ENCODE data around the gene ST3GAL4. TPM values are rescaled to one million over a fixed set of nuclear protein-coding genes. Genes with fewer than 3 reads are reported as not detected.

ST3GAL4 gene
- polyA plus RNA-seq, 2 of the 4 experiments (the other 2 are of a cell fraction) = 11.9 to 17.5 TPM

DNA sequence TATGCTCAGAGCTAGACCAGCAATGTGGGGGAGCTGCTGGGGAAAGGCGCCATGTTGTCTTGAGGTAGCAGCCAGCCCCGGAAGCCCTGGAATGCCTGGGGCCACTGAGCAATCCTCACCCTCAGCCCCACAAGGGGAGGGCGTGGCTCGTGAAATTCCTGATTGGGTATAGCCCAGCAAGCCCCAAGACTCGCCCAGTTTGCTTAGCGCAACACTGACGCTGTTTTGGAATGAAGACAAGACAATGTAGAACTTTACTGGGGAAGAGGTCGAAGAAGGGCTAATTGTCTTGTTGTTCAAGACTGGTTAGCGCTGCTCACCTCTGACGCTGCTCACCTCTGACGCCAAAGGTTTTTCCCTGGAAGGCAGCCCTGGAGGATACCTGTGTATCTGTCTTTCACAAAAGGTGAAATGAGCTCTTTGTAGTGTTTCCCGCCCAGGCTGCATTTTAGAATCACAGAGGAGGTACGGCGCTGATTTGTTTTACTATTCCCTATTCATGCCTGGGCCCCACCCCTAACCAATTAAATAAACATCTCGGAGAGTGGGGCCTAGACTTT lies 47.6 kb downstream of the ST3GAL4 start (continued):
- TF ChIP-seq RNF2 (IDR thresholded peaks at IDR 0.05; ENCODE audit: borderline replicate concordance, low read depth) = no peak
- TF ChIP-seq ZC3H11A (IDR thresholded peaks at IDR 0.05) = no peak
- TF ChIP-seq NR3C1 (IDR thresholded peaks at IDR 0.05) = no peak
- TF ChIP-seq EHF (CRISPR knock-in tag; IDR thresholded peaks at IDR 0.05) = no peak
- no peak for TF ChIP-seq KDM1A (IDR thresholded peaks at IDR 0.05; ENCODE audit: low read depth)
- no peak for TF ChIP-seq JUNB (IDR thresholded peaks at IDR 0.05)
- no peak for TF ChIP-seq EHMT2 (IDR thresholded peaks at IDR 0.05; ENCODE audit: low read depth)
- no peak for TF ChIP-seq NPAS2 (CRISPR knock-in tag; IDR thresholded peaks at IDR 0.05; ENCODE audit: borderline replicate concordance)

DNA sequence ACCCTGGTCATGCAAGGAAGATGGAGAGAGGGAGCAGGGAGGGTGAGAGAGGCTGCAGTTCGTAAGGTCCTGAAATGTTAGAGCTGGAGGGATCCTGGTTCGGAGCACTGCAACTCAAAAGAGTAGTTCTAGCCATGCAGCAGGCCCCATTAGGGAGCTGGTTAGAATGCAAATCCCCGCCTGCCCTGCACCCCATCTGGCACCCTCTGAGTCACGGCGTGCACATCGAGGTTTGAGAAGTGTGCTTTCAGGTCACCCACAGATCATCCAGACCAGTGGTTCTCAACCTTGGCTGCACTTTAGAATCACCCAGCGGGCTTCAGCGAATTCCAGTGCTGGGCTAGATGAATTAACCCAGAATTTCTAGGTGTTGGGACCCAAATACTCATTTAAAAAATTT lies 48.2 kb downstream of the ST3GAL4 start:
- Histone ChIP-seq H3K27ac (no peak overlapping the region), H3K4me1 (peaks cover 11% of the 10 kb centered on the region; the same call in 2 of the 3 replicates), H3K9me3 (no peaks in the 10 kb centered on the region), H3K4me3 (no peak overlapping the region), H3K4me2 (no peak overlapping the region)
- WGBS (ENCODE audit: missing lambda C conversion rate) = 92% methylated on average over 8 of the region's 8 CpGs
- POLR2A ChIA-PET = no interaction called here
- FAIRE-seq (no peak), DNase-seq (ENCODE audit: low read depth in 1 of 2, low spot score in 1 of 2) (no peak), ATAC-seq (no peak)
- CTCF ChIA-PET = interaction anchor here (1.0 to 1.4 kb wide), 3 partner anchors 9 to 93 kb away, joined by 3 to 4 read pairs (median 3); no protein-coding TSS in a partner anchor
- no peak for TF ChIP-seq SREBF2 (IDR thresholded peaks at IDR 0.05)
- no peak for TF ChIP-seq TFCP2L1 (CRISPR knock-in tag; IDR thresholded peaks at IDR 0.05)
- TF ChIP-seq GATA3 (IDR thresholded peaks at IDR 0.05; ENCODE audit: borderline replicate concordance) = no peak
- no peak for TF ChIP-seq EHMT2 (IDR thresholded peaks at IDR 0.05; ENCODE audit: low read depth)
- no peak for TF ChIP-seq CBX8 (IDR thresholded peaks at IDR 0.05)
- no peak for TF ChIP-seq NPAS2 (CRISPR knock-in tag; IDR thresholded peaks at IDR 0.05; ENCODE audit: borderline replicate concordance)
- no peak for TF ChIP-seq RAD21 (conservative IDR thresholded peaks at IDR 0.05 in 1 of 2, IDR thresholded peaks at IDR 0.05 in 1 of 2)
- TF ChIP-seq, protein P1, sequence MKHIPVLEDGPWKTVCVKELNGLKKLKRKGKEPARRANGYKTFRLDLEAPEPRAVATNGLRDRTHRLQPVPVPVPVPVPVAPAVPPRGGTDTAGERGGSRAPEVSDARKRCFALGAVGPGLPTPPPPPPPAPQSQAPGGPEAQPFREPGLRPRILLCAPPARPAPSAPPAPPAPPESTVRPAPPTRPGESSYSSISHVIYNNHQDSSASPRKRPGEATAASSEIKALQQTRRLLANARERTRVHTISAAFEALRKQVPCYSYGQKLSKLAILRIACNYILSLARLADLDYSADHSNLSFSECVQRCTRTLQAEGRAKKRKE (CRISPR knock-in tag; IDR thresholded peaks at IDR 0.05; ENCODE audit: low read depth) = no peak
- TF ChIP-seq, protein P2, sequence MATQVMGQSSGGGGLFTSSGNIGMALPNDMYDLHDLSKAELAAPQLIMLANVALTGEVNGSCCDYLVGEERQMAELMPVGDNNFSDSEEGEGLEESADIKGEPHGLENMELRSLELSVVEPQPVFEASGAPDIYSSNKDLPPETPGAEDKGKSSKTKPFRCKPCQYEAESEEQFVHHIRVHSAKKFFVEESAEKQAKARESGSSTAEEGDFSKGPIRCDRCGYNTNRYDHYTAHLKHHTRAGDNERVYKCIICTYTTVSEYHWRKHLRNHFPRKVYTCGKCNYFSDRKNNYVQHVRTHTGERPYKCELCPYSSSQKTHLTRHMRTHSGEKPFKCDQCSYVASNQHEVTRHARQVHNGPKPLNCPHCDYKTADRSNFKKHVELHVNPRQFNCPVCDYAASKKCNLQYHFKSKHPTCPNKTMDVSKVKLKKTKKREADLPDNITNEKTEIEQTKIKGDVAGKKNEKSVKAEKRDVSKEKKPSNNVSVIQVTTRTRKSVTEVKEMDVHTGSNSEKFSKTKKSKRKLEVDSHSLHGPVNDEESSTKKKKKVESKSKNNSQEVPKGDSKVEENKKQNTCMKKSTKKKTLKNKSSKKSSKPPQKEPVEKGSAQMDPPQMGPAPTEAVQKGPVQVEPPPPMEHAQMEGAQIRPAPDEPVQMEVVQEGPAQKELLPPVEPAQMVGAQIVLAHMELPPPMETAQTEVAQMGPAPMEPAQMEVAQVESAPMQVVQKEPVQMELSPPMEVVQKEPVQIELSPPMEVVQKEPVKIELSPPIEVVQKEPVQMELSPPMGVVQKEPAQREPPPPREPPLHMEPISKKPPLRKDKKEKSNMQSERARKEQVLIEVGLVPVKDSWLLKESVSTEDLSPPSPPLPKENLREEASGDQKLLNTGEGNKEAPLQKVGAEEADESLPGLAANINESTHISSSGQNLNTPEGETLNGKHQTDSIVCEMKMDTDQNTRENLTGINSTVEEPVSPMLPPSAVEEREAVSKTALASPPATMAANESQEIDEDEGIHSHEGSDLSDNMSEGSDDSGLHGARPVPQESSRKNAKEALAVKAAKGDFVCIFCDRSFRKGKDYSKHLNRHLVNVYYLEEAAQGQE (IDR thresholded peaks at IDR 0.05) = no peak
- TF ChIP-seq MAFK (IDR thresholded peaks at IDR 0.05; ENCODE audit: partially characterized antibody) = no peak
- no peak for TF ChIP-seq HOXB13 (CRISPR knock-in tag; IDR thresholded peaks at IDR 0.05; ENCODE audit: low read depth)
- TF ChIP-seq HDAC2 (IDR thresholded peaks at IDR 0.05) = no peak
- TF ChIP-seq POLR2AphosphoS2 (conservative IDR thresholded peaks at IDR 0.05; ENCODE audit: low read length) = no peak
- TF ChIP-seq JUN (IDR thresholded peaks at IDR 0.05) = no peak
- TF ChIP-seq, protein P3, sequence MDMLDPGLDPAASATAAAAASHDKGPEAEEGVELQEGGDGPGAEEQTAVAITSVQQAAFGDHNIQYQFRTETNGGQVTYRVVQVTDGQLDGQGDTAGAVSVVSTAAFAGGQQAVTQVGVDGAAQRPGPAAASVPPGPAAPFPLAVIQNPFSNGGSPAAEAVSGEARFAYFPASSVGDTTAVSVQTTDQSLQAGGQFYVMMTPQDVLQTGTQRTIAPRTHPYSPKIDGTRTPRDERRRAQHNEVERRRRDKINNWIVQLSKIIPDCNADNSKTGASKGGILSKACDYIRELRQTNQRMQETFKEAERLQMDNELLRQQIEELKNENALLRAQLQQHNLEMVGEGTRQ (IDR thresholded peaks at IDR 0.05) = no peak
- TF ChIP-seq, protein P4, sequence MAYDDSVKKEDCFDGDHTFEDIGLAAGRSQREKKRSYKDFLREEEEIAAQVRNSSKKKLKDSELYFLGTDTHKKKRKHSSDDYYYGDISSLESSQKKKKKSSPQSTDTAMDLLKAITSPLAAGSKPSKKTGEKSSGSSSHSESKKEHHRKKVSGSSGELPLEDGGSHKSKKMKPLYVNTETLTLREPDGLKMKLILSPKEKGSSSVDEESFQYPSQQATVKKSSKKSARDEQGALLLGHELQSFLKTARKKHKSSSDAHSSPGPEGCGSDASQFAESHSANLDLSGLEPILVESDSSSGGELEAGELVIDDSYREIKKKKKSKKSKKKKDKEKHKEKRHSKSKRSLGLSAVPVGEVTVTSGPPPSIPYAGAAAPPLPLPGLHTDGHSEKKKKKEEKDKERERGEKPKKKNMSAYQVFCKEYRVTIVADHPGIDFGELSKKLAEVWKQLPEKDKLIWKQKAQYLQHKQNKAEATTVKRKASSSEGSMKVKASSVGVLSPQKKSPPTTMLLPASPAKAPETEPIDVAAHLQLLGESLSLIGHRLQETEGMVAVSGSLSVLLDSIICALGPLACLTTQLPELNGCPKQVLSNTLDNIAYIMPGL (CRISPR knock-in tag; IDR thresholded peaks at IDR 0.05; ENCODE audit: borderline replicate concordance) = no peak
- no peak for TF ChIP-seq NFE2L2 (conservative IDR thresholded peaks at IDR 0.05; ENCODE audit: low read length)
- no peak for TF ChIP-seq RNF2 (IDR thresholded peaks at IDR 0.05; ENCODE audit: borderline replicate concordance, low read depth)
- TF ChIP-seq, protein P5, sequence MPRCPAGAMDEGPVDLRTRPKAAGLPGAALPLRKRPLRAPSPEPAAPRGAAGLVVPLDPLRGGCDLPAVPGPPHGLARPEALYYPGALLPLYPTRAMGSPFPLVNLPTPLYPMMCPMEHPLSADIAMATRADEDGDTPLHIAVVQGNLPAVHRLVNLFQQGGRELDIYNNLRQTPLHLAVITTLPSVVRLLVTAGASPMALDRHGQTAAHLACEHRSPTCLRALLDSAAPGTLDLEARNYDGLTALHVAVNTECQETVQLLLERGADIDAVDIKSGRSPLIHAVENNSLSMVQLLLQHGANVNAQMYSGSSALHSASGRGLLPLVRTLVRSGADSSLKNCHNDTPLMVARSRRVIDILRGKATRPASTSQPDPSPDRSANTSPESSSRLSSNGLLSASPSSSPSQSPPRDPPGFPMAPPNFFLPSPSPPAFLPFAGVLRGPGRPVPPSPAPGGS (IDR thresholded peaks at IDR 0.05) = no peak
- no peak for TF ChIP-seq RARB (CRISPR knock-in tag; IDR thresholded peaks at IDR 0.05)

Measured in A549 (cell line).